Measurements from ENCODE around the gene SKA2.

GRCh38 chr17:59154292-59154720 is 680 bp downstream of the SKA2 start:
- TF ChIP-seq JUN (IDR thresholded peaks at IDR 0.05; ENCODE audit: borderline replicate concordance, insufficient read depth, insufficient read length, low read depth) (no peak), CTCF (IDR thresholded peaks at IDR 0.05; ENCODE audit: extremely low read depth in 1 of 2, insufficient read depth in 1 of 2, low read depth in 1 of 2, low read length in 2 of 2) (no peak), EZH2 (IDR thresholded peaks at IDR 0.05; ENCODE audit: borderline replicate concordance, low read depth, low read length, severe bottlenecking) (no peak)
